ENCODE results near the gene BMP10. TPM values are rescaled to one million over a fixed set of nuclear protein-coding genes. Genes with fewer than 3 reads are reported as not detected.

The BMP10 gene
- polyA plus RNA-seq, 3 donors = not detected

DNA sequence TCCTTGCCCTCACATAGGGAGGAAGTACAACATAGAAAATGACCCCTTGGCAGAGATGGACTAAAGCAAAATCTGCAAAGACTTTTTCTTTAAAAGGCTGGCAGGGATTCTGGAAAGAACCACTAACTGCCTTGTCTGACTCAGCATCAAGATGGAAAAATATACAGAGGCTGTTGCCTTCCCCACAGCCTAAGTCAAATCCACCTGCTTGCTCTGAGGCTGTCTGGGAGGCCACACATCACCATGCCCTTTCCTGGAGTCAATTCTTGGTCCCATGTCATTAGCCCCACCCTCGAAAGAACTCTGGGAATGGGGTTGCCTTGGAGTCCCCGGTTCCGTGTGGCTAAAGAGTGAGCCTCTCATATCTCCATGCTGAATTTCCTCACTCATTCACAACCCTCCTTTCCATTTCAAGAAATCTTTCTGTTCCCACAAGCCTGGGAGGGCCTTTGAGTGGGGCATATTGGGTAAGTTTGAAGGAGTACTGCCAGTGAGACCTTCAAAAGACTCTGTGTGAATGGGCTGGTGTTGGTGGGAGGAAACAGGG lies 39.4 kb downstream of the BMP10 start:
- DNase-seq (ENCODE audit: extremely low read depth in 1 of 11, low read depth in 9 of 11, low spot score in 4 of 11) = no peak

DNA sequence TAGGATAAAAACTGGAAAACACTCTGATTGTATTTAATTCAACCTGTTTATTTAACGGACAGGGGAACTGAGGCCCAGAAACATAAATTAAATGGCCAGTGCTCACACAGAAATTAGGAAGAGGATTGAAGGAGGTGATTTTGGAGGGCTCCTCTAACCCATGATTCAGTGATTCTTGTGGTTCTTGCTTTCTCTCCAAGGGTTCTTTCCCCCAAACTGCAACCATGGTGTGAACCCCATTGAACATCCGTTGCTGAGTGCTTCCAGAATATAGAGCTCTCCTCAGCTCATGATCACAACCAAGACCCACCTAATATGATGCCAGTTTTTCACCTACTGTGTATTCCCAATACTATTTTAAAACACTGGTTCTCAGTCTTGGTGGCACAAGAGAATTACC lies 41.4 kb downstream of the BMP10 start:
- DNase-seq (ENCODE audit: extremely low read depth in 1 of 11, low read depth in 9 of 11, low spot score in 4 of 11) = no peak

DNA sequence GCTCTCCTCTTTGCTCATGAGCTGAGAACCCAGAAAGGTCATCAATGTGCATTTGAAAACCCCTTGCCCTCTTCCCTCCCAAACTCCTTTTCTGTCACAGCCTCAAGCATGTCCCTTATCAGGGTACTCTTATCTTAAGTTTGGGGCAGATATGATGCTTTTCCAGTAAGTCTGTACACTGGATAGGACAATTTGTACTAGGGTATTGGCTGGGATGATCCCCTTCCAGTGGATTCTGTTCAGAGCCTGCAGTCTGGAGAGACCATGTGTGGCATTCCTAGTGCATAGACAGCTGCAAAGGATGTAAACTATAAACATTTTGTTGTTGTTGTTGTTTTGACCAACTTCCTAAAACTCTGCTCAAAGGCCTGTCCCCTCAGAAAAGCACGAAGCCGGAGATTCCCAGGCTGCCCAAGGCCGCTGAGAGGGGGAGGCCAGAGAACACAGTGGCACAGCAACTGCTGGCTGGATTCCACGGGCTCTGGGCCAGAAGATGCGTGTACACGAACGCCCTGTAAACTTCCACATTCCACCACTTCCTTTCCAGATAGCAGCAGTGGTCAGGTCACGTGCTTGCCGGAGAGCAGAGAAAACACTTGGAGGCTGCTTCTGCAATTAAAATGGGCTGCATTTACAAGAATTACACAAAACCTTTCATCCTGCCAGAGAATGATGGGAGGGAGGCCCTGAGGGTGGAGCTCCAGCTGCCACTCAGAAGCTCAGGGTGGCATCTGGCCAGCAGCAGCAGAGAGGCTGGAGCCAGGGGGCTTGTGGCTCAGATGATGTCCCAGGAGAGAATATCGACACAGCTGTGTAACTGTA lies 42.1 kb downstream of the BMP10 start:
- DNase-seq (ENCODE audit: extremely low read depth in 1 of 11, low read depth in 9 of 11, low spot score in 4 of 11) = peak; percentile 53 to 87 (median 76)

DNA sequence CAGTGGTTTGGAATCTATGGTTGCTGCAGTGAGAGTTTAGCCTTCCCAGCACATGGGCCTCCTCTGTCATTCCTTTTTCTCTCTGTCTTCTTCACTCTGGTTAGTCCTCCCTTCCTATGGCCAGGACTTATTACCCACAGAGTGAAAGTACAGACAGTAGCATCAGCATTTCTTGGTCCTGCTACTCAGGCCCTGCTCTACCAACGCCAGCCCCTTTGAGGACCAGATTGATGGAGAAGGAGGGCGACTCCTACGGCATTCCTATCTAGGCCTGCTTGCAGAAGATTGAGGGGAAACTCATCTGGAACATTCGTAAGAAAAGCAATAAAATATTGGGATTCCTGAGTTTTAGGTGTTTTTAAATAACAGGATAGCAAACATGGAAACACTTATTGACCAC lies 43.5 kb downstream of the BMP10 start:
- DNase-seq (ENCODE audit: extremely low read depth in 1 of 11, low read depth in 9 of 11, low spot score in 4 of 11) = no peak

DNA sequence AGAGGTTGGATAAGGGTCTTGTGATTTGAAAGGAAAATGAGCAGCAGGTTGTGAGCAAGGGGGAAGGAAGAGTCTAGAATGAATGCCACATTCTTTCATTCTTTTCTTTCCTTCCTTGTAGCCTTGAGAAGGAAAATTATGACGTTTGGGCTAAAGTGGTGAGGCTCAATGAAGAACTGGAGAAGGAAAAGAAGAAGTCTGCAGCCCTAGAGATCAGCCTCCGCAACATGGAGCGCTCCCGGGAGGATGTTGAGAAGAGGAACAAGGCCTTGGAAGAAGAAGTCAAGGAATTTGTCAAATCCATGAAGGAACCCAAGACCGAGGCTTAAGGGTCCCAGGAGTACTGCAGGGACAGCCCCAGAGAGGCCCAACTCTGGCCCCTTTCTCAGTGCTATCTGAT lies 45.3 kb downstream of the BMP10 start:
- no peak for DNase-seq (ENCODE audit: extremely low read depth in 1 of 11, low read depth in 9 of 11, low spot score in 4 of 11)

DNA sequence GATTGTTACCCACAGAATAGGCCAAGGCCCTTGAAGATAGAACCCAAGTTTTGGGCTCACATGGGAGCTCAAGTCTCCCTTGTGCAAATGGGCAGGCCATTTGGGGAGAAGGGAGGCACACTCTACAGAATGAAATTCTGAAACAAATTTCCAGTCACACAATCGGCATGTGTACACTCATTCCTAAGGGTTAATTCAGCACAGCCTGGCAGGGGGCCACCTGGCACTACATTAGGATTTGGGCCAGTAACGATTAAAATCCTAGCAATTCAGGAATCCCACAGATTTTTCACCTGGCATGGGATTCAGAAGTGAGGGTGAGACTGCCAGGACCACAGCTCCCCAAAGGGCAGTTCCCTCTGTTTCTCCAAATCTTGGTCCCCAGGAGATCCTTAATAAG lies 46.4 kb downstream of the BMP10 start:
- no peak for DNase-seq (ENCODE audit: extremely low read depth in 1 of 11, low read depth in 9 of 11, low spot score in 4 of 11)

DNA sequence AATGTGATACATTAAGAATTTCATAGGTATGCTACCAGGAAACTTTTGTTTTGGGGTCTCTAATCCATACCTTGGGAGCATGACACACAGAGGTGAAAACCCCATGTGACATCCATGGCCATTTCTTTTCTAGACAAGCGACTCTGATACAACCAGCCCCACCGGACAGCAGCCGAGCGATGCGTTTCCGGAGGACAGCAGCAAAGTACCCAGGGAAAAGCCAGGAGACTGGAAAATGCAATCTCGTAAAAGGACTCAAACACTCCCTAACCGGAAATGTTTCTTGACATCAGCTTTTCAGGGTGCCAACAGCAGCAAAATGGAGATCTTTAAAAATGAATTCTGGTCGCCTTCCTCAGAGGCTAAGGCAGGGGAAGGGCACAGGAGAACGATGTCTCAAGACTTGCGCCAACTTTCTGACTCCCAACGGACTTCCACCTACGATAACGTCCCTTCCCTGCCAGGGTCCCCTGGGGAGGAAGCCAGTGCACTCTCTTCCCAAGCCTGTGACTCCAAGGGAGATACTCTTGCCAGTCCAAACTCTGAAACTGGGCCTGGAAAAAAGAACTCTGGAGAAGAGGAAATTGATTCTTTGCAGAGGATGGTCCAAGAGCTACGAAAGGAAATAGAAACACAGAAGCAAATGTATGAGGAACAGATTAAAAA lies 48.9 kb downstream of the BMP10 start:
- DNase-seq (ENCODE audit: extremely low read depth in 1 of 11, low read depth in 9 of 11, low spot score in 4 of 11) = no peak

DNA sequence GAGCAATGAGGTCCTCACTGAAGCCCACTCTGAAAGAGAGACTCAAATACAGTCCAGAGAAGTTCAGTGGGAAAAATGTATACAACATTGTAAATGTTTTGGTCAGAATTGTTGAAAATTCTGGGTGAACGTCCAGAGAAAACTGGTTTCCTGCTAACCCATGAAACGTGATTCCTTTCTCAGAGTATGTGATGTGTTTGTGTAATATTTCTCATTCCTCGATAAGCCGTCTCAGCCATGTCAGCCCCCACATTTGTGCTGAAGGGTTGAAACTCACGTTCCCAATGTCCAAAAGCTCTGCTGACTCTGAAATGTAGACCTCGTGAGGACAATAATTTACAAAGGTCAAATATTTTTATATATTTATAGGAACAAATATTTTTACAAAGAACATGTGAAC lies 51.6 kb downstream of the BMP10 start:
- no peak for DNase-seq (ENCODE audit: extremely low read depth in 1 of 11, low read depth in 9 of 11, low spot score in 4 of 11)

DNA sequence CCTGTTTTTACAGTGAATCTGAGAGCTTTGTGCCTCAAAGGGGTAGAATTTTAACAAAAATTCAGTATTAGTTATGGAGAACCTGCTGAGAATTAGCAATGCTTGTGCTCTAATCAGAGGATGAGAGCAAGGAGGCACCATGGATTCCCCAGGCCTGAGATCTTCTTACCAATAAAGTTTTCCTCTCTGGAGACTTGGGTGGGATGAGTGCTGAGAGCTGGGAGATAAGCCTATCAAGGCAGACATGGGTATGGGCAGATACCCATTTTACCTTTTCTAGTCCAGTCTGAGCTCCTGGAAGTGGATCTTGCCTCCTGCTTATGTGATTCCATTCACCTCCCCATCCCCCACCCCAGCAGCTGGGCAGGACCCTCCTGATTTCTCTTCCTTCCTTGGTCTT lies 53.9 kb downstream of the BMP10 start:
- DNase-seq (ENCODE audit: extremely low read depth in 1 of 11, low read depth in 9 of 11, low spot score in 4 of 11) = no peak

Other genes starting within 250 kb of the BMP10 start
- gene PROKR1, start 227.8 kb downstream of the BMP10 start, polyA plus RNA-seq (ENCODE audit: insufficient read length in 3 of 3) = under 1 TPM; 0.17 to 0.64 (median 0.37) TPM
- gene ARHGAP25, start 136.6 kb downstream of the BMP10 start, polyA plus RNA-seq (ENCODE audit: insufficient read length in 3 of 3) = 1 to 10 TPM; 5.9 to 8.5 (median 8.3) TPM
- not detected for gene GKN2, start 81.5 kb upstream of the BMP10 start, polyA plus RNA-seq (ENCODE audit: insufficient read length in 3 of 3)
- gene GKN1, start 103.2 kb upstream of the BMP10 start, polyA plus RNA-seq (ENCODE audit: insufficient read length in 3 of 3) = not detected
- gene ANTXR1, start 141.8 kb upstream of the BMP10 start, polyA plus RNA-seq (ENCODE audit: insufficient read length in 3 of 3) = 10 to 100 TPM; 83.1 to 89.0 (median 86.2) TPM